Measurements from ENCODE around the gene SMAD4.

DNA sequence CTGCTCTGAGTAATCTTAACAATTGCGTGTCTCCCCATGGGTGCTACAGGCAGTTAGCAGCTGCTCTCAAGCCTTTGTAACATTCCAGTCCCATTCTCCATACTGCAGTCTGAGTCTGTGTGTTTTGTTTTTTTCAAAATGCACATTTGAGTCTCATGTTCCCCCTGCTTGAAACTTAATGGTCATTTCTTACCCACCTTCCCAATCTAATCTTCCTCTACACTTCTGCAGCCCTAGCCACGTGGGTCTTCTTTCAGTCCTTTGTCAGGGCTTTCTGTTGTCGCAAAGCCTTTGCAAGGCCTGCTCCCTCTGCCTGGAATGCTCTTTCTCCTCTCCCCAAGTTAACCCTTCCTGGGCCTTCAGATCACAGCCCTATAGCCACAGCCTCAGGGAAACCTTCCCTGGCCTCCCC lies 37.7 kb upstream of the SMAD4 start:
- no peak for TF ChIP-seq POLR2AphosphoS5 (IDR thresholded peaks at IDR 0.05; ENCODE audit: low read depth, low read length)
- no peak for TF ChIP-seq CTCF (IDR thresholded peaks at IDR 0.05)
- TF ChIP-seq, protein P1, sequence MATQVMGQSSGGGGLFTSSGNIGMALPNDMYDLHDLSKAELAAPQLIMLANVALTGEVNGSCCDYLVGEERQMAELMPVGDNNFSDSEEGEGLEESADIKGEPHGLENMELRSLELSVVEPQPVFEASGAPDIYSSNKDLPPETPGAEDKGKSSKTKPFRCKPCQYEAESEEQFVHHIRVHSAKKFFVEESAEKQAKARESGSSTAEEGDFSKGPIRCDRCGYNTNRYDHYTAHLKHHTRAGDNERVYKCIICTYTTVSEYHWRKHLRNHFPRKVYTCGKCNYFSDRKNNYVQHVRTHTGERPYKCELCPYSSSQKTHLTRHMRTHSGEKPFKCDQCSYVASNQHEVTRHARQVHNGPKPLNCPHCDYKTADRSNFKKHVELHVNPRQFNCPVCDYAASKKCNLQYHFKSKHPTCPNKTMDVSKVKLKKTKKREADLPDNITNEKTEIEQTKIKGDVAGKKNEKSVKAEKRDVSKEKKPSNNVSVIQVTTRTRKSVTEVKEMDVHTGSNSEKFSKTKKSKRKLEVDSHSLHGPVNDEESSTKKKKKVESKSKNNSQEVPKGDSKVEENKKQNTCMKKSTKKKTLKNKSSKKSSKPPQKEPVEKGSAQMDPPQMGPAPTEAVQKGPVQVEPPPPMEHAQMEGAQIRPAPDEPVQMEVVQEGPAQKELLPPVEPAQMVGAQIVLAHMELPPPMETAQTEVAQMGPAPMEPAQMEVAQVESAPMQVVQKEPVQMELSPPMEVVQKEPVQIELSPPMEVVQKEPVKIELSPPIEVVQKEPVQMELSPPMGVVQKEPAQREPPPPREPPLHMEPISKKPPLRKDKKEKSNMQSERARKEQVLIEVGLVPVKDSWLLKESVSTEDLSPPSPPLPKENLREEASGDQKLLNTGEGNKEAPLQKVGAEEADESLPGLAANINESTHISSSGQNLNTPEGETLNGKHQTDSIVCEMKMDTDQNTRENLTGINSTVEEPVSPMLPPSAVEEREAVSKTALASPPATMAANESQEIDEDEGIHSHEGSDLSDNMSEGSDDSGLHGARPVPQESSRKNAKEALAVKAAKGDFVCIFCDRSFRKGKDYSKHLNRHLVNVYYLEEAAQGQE (IDR thresholded peaks at IDR 0.05; ENCODE audit: insufficient read depth in 1 of 2, low read depth in 2 of 2, low read length in 1 of 2), result no peak
